CD4-positive, alpha-beta T cell (primary cell): ENCODE data around the gene GMCL2. TPM values are rescaled to one million over a fixed set of nuclear protein-coding genes. Genes with fewer than 3 reads are reported as not detected.

ENCODE experiments used
- ATAC-seq: fragments of 200-7000 bp; cut with Tn5 transposase; one replicate; pipeline ENCODE4 v1.10.0; 2022; ENCODE audit warnings: mild to moderate bottlenecking; ENCODE audit not compliant: poor library complexity
- CTCF ChIA-PET: fragments of 350-600 bp; sonication (Branson Sonifier 250); formaldehyde crosslinking; loops from one replicate; lab custom pipeline; 2021; ENCODE audit warnings: antibody characterized with exemption, inconsistent platforms; lab: Charles Lee
- POLR2A ChIA-PET: fragments of 350-600 bp; sonication (Branson Sonifier 250); formaldehyde crosslinking; loops from one replicate; lab custom pipeline; 2021; ENCODE audit warnings: antibody characterized with exemption, inconsistent platforms; lab: Charles Lee
- DNase-seq, 14 experiments: peaks; one replicate each; pipeline ENCODE4 v3.0.0-alpha.2; 2013 to 2020; ENCODE audit warnings: mixed read lengths in 2 of 14
- H3K27ac ChIP-seq, 2 donors: one replicate each; pipeline versions ENCODE4 v1.5.1 to v1.7.0; 2013; ENCODE audit warnings: low read length in 2 of 2, low read depth in 1 of 2, mild to moderate bottlenecking in 1 of 2
- H3K27me3 ChIP-seq, 2 experiments: 1 replicate in 1 of 2; 2 replicates in 1 of 2; pipeline versions ENCODE4 v1.6.1 to v1.7.0; 2013; ENCODE audit warnings: low read length in 2 of 2, control low read depth in 1 of 2, mild to moderate bottlenecking in 1 of 2, moderate library complexity in 1 of 2; ENCODE audit not compliant: insufficient read depth in 2 of 2, control insufficient read depth in 1 of 2
- H3K36me3 ChIP-seq: one replicate; pipeline ENCODE4 v1.6.1; 2013; ENCODE audit warnings: low read length, control low read depth; ENCODE audit not compliant: insufficient read depth
- H3K4me1 ChIP-seq: one replicate; pipeline ENCODE4 v1.6.1; 2013; ENCODE audit warnings: low read length, control low read depth; ENCODE audit not compliant: insufficient read depth
- H3K4me3 ChIP-seq: one replicate; pipeline ENCODE4 v1.5.1; 2013; ENCODE audit warnings: mild to moderate bottlenecking, low read length, moderate library complexity
- H3K9me3 ChIP-seq, 2 experiments: 1 replicate in 1 of 2; 2 replicates in 1 of 2; pipeline versions ENCODE4 v1.6.1 to v1.7.0; 2013; ENCODE audit warnings: low read length in 2 of 2, mild to moderate bottlenecking in 2 of 2, control low read depth in 1 of 2, moderate library complexity in 1 of 2; ENCODE audit not compliant: control insufficient read depth in 1 of 2, insufficient read depth in 1 of 2
- H3K27ac Mint-ChIP-seq: one replicate; pipeline ENCODE4 v1.8.0; 2020; ENCODE audit warnings: mixed read lengths
- H3K27me3 Mint-ChIP-seq: one replicate; pipeline ENCODE4 v1.8.0; 2021; ENCODE audit warnings: mixed read lengths
- H3K36me3 Mint-ChIP-seq: one replicate; pipeline ENCODE4 v1.8.0; 2021; ENCODE audit warnings: low read depth, mixed read lengths
- H3K4me1 Mint-ChIP-seq: one replicate; pipeline ENCODE4 v1.8.0; 2021; ENCODE audit warnings: low read depth, mixed read lengths
- H3K4me3 Mint-ChIP-seq: one replicate; pipeline ENCODE4 v1.8.0; 2020; ENCODE audit warnings: mild to moderate bottlenecking, mixed read lengths
- H3K9me3 Mint-ChIP-seq: one replicate; pipeline ENCODE4 v1.8.0; 2020; ENCODE audit warnings: mixed read lengths
- CTCF ChIP-seq: fragments of 200-600 bp; IDR thresholded peaks from one replicate; pipeline ENCODE4 v1.8.0; 2022; ENCODE audit warnings: antibody characterized with exemption, mild to moderate bottlenecking
- intact Hi-C, 2 experiments: fragments of 100-400 bp; cut with DNase I in 1 of 2; cut with micrococcal nuclease in 1 of 2; formaldehyde crosslinking; loops; one replicate each; pipeline versions ENCODE4 v1.15.1 to v1.9.0; 2023 to 2025; cut with DNase I, micrococcal nuclease
- total RNA-seq, 174 experiments: library from RNA in 2 of 174; stranded (reverse) in 2 of 174; gene quantifications; one replicate each; pipeline ENCODE4 v1.2.3 and lab custom pipeline; 2021 to 2026

GMCL2 gene
- total RNA-seq, 2 experiments from 2014 or later: not detected

DNA sequence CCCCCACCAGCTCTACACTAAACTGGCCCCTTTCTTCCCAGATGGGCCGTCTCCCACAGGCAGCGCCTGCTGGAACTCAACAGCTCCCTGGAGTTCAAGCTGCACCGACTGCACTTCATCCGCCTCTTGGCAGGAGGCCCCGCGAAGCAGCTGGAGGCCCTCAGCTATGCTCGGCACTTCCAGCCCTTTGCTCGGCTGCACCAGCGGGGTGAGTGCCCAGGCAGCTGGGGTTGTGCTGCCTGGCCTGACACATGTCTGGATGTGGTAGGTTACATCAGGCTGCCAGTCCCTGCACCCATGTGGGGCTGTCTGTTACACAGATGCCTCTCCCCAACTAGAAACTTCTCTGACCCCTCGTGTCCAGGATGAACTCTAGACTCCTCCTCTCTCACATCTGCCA, 43.3 kb downstream of the GMCL2 start:
- POLR2A ChIA-PET: interaction anchor here (1.0 to 1.3 kb wide), 2 partner anchors 10 to 60 kb away, joined by 3 read pairs; partner anchors contain the start of gene NHP2
- H3K27me3 ChIP-seq: no peaks in the 10 kb centered on the region
- Mint-ChIP-seq H3K27ac (no peak overlapping the region), H3K4me1 (no peaks in the 10 kb centered on the region), H3K9me3 (no peaks in the 10 kb centered on the region), H3K27me3 (no peaks in the 10 kb centered on the region), H3K36me3 (peaks cover 80% of the 10 kb centered on the region), H3K4me3 (no peak overlapping the region)
- no peak for TF ChIP-seq CTCF
- H3K4me1 ChIP-seq: peaks cover 6% of the 10 kb centered on the region
- H3K9me3 ChIP-seq: no peaks in the 10 kb centered on the region
- intact Hi-C loops: no loop called here
- no peak overlapping the region for H3K4me3 ChIP-seq
- peaks cover 68% of the 10 kb centered on the region for H3K36me3 ChIP-seq
- no peak for DNase-seq
- H3K27ac ChIP-seq: no peak overlapping the region
- CTCF ChIA-PET: interaction anchor here (3.4 kb wide), 1 partner anchor 23 kb away, joined by 15 read pairs; no protein-coding TSS in a partner anchor
- no peak for ATAC-seq

- peaks cover 6% of the 10 kb centered on the region for H3K4me1 ChIP-seq
- peaks cover 78% of the 10 kb centered on the region for H3K36me3 Mint-ChIP-seq
- no peaks in the 10 kb centered on the region for H3K9me3 Mint-ChIP-seq
- no peak overlapping the region for H3K27ac ChIP-seq
- H3K27ac Mint-ChIP-seq: no peak overlapping the region
- intact Hi-C loops: no loop called here
- DNase-seq: no peak
- H3K4me1 Mint-ChIP-seq: no peaks in the 10 kb centered on the region
- H3K36me3 ChIP-seq: peaks cover 61% of the 10 kb centered on the region
- no peaks in the 10 kb centered on the region for H3K27me3 Mint-ChIP-seq
- ChIA-PET CTCF (interaction anchor here (3.4 kb wide), 1 partner anchor 22 kb away, joined by 15 read pairs; no protein-coding TSS in a partner anchor), POLR2A (interaction anchor here (1.0 kb wide), 1 partner anchor 10 kb away, joined by 3 read pairs; the partner anchor contains the start of gene NHP2)
- no peak overlapping the region for H3K4me3 ChIP-seq
- TF ChIP-seq CTCF: no peak
- H3K4me3 Mint-ChIP-seq: no peak overlapping the region
- no peak for ATAC-seq
- H3K9me3 ChIP-seq: no peaks in the 10 kb centered on the region
- H3K27me3 ChIP-seq: no peaks in the 10 kb centered on the region
Observed at GRCh38 chr5:178143246-178143645, 43.9 kb downstream of the GMCL2 start.

DNA sequence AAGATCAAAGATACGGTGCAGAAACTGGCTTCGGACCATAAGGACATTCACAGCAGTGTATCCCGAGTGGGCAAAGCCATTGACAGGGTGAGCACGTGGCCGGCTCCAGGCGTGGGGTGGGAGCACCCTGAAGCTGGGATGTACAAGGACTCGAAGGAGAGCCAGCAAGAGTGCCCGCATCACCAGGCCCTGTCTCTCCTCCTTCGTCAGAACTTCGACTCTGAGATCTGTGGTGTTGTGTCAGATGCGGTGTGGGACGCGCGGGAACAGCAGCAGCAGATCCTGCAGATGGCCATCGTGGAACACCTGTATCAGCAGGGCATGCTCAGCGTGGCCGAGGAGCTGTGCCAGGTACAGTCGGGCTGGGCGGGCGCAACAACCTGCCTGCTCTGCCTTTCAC, 44.5 kb downstream of the GMCL2 start:
- Histone ChIP-seq H3K27ac (no peak overlapping the region), H3K36me3 (peaks cover 55% of the 10 kb centered on the region), H3K4me3 (no peak overlapping the region), H3K27me3 (no peaks in the 10 kb centered on the region), H3K9me3 (no peaks in the 10 kb centered on the region), H3K4me1 (peaks cover 6% of the 10 kb centered on the region)
- H3K9me3 Mint-ChIP-seq: no peaks in the 10 kb centered on the region
- DNase-seq (no peak), ATAC-seq (no peak)
- CTCF ChIA-PET: interaction anchor here (3.4 kb wide), 1 partner anchor 21 kb away, joined by 15 read pairs; no protein-coding TSS in a partner anchor
- no peak overlapping the region for H3K4me3 Mint-ChIP-seq
- peaks cover 3% of the 10 kb centered on the region for H3K4me1 Mint-ChIP-seq
- H3K27me3 Mint-ChIP-seq: no peaks in the 10 kb centered on the region
- peaks cover 78% of the 10 kb centered on the region for H3K36me3 Mint-ChIP-seq
- TF ChIP-seq CTCF: no peak
- POLR2A ChIA-PET: no interaction called here
- intact Hi-C loops: no loop called here
- H3K27ac Mint-ChIP-seq: no peak overlapping the region
